Measurements from ENCODE around the gene HDDC2. TPM values are rescaled to one million over a fixed set of nuclear protein-coding genes. Genes with fewer than 3 reads are reported as not detected.

The HDDC2 gene
- total RNA-seq, 1 experiment from 2014 or later, result 95.6 TPM

- no TSS peak for BruUV-seq (replicated peaks)
- H3K27ac ChIP-seq (ENCODE audit: low read depth, low read length), result no peak overlapping the region
- no peaks in the 10 kb centered on the region for H3K27me3 ChIP-seq (ENCODE audit: insufficient read depth, low read length)
- no peak overlapping the region for H3K9ac ChIP-seq (ENCODE audit: low read length)
- peaks cover 54% of the 10 kb centered on the region for H3K79me2 ChIP-seq (ENCODE audit: insufficient read depth, low read length)
- no peaks in the 10 kb centered on the region for H3K9me3 ChIP-seq (ENCODE audit: control insufficient read depth in 1 of 2, insufficient read depth in 1 of 2, low read depth in 1 of 2, low read length in 2 of 2)
- peaks cover 3% of the 10 kb centered on the region; the same call in 1 of the 2 replicates for H4K20me1 ChIP-seq (ENCODE audit: insufficient read depth)
- no peak overlapping the region for H3K4me2 ChIP-seq (ENCODE audit: low read length)
- H3K4me1 ChIP-seq (ENCODE audit: control insufficient read depth in 1 of 2, insufficient read depth in 2 of 2, low read length in 2 of 2), result no peaks in the 10 kb centered on the region
- no peak overlapping the region for H3K4me3 ChIP-seq (replicated peaks in 1 of 2; ENCODE audit: low read depth in 1 of 2, low read length in 2 of 2)
- intact Hi-C loops (cut with micrococcal nuclease), result no loop called here
- no peak overlapping the region for H2AFZ ChIP-seq (ENCODE audit: low read depth, low read length, poor library complexity, severe bottlenecking)
- POLR2A ChIA-PET, result no interaction called here
- TF ChIP-seq EZH2phosphoT487 (IDR thresholded peaks at IDR 0.05; ENCODE audit: borderline replicate concordance), result no peak
- TF ChIP-seq CEBPB (IDR thresholded peaks at IDR 0.05; ENCODE audit: low read depth), result no peak
- no peak for TF ChIP-seq ZBTB33 (IDR thresholded peaks at IDR 0.05; ENCODE audit: extremely low read depth, insufficient replicate concordance, low read length)
- no peak for TF ChIP-seq YY1 (IDR thresholded peaks at IDR 0.05; ENCODE audit: extremely low read depth, insufficient replicate concordance, low read depth, low read length)
- TF ChIP-seq RAD21 (IDR thresholded peaks at IDR 0.05; ENCODE audit: low read depth), result no peak
- no peak for TF ChIP-seq MAX (IDR thresholded peaks at IDR 0.05)
- no peak for TF ChIP-seq REST (IDR thresholded peaks at IDR 0.05; ENCODE audit: low read depth)
- no peak for TF ChIP-seq POLR2A (IDR thresholded peaks at IDR 0.05; ENCODE audit: borderline replicate concordance, extremely low read depth, insufficient read depth, insufficient read length)
- TF ChIP-seq CTCF (IDR thresholded peaks at IDR 0.05 in 2 of 3, conservative IDR thresholded peaks at IDR 0.05 in 1 of 3; ENCODE audit: borderline replicate concordance in 1 of 3, insufficient read depth in 1 of 3, low read depth in 2 of 3, low read length in 2 of 3), result no peak
- DNase-seq (ENCODE audit: low read depth, low spot score), result no peak
- RAD21 ChIA-PET (ENCODE audit: low non-redundant PET in 1 of 2, low total read pairs in 2 of 2, uncharacterized antibody in 2 of 2, unreplicated experiment in 2 of 2), result no interaction called here
- ATAC-seq, result no peak
- CTCF ChIA-PET, result no interaction called here
- H3K9me2 ChIP-seq (ENCODE audit: insufficient read depth), result no peaks in the 10 kb centered on the region
- H3K36me3 ChIP-seq (ENCODE audit: control insufficient read depth in 1 of 2, insufficient read depth in 2 of 2, low read length in 2 of 2), result peaks cover 43 to 64% of the 10 kb centered on the region in 2 experiments
Observed at GRCh38 chr6:125293587-125293986, 8.2 kb downstream of the HDDC2 start.

Measured in HCT116 (cell line).